K562 (cell line): ENCODE results near the gene YAE1. TPM values are rescaled to one million over a fixed set of nuclear protein-coding genes. Genes with fewer than 3 reads are reported as not detected.

ENCODE experiments used
- CBX8 ChIP-seq: fragments of 200-600 bp; sonication (generic); IDR thresholded peaks from 2 replicates; pipeline ENCODE4 v1.6.1; 2012; ENCODE audit warnings: borderline replicate concordance, mixed run types, low read depth, mild to moderate bottlenecking, moderate library complexity, mixed read lengths, low read length, control low read depth, inconsistent platforms; ENCODE audit not compliant: poor library complexity, severe bottlenecking; ENCODE audit errors: extremely low read depth
- E2F3 ChIP-seq: fragments of 250-450 bp; sonication (Bioruptor Pico); IDR thresholded peaks from 2 replicates; pipeline ENCODE4 v1.4.0; 2020; ENCODE audit warnings: mild to moderate bottlenecking
- MEF2A ChIP-seq: IDR thresholded peaks from 2 replicates; pipeline ENCODE4 v1.6.1; 2011; ENCODE audit warnings: low read depth, mild to moderate bottlenecking, low read length, moderate library complexity; ENCODE audit not compliant: control insufficient read depth
- NRF1 ChIP-seq, 2 experiments: fragments of 450-650 bp; IDR thresholded peaks in 1 of 2; conservative IDR thresholded peaks in 1 of 2; 2 replicates each; pipeline ENCODE4 v1.6.1; 2014; ENCODE audit warnings: mild to moderate bottlenecking in 2 of 2
- PKNOX1 ChIP-seq: fragments of 450-650 bp; IDR thresholded peaks from 2 replicates; pipeline ENCODE4 v1.6.1; 2016
- SIN3A ChIP-seq, 2 experiments: fragments of 150-350 bp in 1 of 2; IDR thresholded peaks; 2 replicates each; pipeline ENCODE4 v1.6.1; 2011 to 2016; ENCODE audit warnings: borderline replicate concordance in 2 of 2, low read depth in 2 of 2, low read length in 2 of 2, mild to moderate bottlenecking in 2 of 2, moderate library complexity in 2 of 2; ENCODE audit not compliant: control insufficient read depth in 1 of 2
- TAF15 ChIP-seq: fragments of 200-400 bp; formaldehyde crosslinking; IDR thresholded peaks from 2 replicates; pipeline ENCODE4 v1.6.1; 2017; ENCODE audit warnings: mild to moderate bottlenecking, low read depth, low read length, moderate library complexity
- TOE1 ChIP-seq, 2 experiments: fragments of 450-650 bp in 1 of 2; sonication (generic) in 1 of 2; formaldehyde crosslinking in 1 of 2; IDR thresholded peaks; 2 replicates each; pipeline versions ENCODE4 v1.7.1 to v1.8.0; 2016 to 2022; ENCODE audit warnings: borderline replicate concordance in 2 of 2, mild to moderate bottlenecking in 2 of 2, antibody characterized with exemption in 1 of 2, inconsistent platforms in 1 of 2, low read depth in 1 of 2, missing genetic modification reagents in 1 of 2, moderate library complexity in 1 of 2
- ZNF184 ChIP-seq: sonication (generic); formaldehyde crosslinking; IDR thresholded peaks from 2 replicates; pipeline ENCODE4 v1.5.0; 2020; ENCODE audit warnings: missing genetic modification reagents
- polyA plus RNA-seq, 8 experiments: library from polyadenylated mRNA; depleted of rRNA in 4 of 8; stranded (reverse) in 5 of 8; unstranded in 3 of 8; fragments of >200 nt; fragmentation: Nextera tagmentation in 2 of 8; fragmentation: Illumina TruSeq in 1 of 8; extraction: Ambion mirVana in 2 of 8; extraction: Trizol in 1 of 8; gene quantifications; 2 replicates each; pipeline versions ENCODE4 v1.2.1 to v1.2.3, GENCODE V29; 2011 to 2014; ENCODE audit warnings: inconsistent platforms in 1 of 8, missing spikeins in 1 of 8
- total RNA-seq, 7 experiments: library from RNA; depleted of rRNA in 6 of 7; stranded (reverse); fragments of >200 nt in 6 of 7; fragmentation: Illumina TruSeq in 2 of 7; extraction: Trizol in 2 of 7; gene quantifications; 2 replicates each; pipeline versions ENCODE4 v1.2.1 to v1.2.3, GENCODE V29; 2011 to 2021; ENCODE audit warnings: low replicate concordance in 1 of 7
- TF ChIP-seq, protein P1 (sequence below), 2 experiments: fragments of 450-650 bp in 1 of 2; sonication (generic) in 1 of 2; formaldehyde crosslinking in 1 of 2; IDR thresholded peaks; 2 replicates each; pipeline versions ENCODE4 v1.7.1 to v1.9.0; 2016 to 2022; ENCODE audit warnings: inconsistent platforms in 1 of 2, mild to moderate bottlenecking in 1 of 2, missing genetic modification reagents in 1 of 2
- TF ChIP-seq, protein P2 (sequence below): IDR thresholded peaks from 2 replicates; pipeline ENCODE4 v1.6.1; 2011; ENCODE audit not compliant: insufficient read length; ENCODE audit errors: extremely low read depth

Gene YAE1
- total and polyA plus RNA-seq, 9 of the 15 experiments (the other 6 are each of a cell fraction or from before 2014, with no cell fraction given): 15.2 to 63.4 (median 30.1) TPM

DNA sequence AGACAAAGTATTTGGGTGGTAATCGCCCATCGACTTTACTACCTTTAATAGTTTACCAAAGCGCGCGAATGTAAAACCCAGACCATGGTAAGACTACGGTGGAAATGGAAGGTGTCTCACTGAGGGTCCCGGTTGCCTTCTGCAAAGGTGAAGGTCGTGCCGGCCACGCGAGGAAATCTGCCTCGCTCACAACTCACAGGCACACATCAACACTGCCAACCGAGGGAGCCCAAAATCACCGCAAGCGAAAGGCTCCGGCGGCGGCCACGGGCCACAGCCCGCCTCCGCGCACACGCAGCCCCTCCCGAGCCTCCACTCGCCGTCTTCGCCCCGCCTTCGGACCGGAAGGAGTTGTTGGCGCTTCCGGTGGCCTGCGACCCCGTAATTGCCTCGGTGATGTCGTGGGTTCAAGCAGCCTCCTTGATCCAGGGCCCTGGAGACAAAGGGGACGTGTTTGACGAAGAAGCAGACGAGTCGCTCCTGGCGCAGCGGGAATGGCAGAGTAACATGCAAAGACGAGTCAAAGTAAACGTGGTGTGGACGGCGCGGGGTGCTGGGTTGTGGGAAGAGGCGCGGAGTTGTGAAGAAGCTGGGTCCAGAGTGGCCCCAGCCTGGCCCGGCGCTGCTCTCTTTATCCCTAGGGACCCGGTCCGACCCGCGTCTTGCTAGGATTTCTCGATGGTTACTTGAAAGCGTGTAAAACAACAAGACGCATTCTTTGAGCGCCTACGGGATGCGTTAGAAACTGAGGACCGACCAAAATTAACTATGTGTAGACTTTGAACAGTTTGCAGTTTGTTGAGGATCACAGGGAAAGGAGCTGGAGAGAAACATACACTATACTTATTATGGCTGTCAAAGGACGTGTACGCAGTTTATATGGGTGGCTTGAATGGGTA, at the start of gene YAE1 (continued):
- TF ChIP-seq, protein P1, sequence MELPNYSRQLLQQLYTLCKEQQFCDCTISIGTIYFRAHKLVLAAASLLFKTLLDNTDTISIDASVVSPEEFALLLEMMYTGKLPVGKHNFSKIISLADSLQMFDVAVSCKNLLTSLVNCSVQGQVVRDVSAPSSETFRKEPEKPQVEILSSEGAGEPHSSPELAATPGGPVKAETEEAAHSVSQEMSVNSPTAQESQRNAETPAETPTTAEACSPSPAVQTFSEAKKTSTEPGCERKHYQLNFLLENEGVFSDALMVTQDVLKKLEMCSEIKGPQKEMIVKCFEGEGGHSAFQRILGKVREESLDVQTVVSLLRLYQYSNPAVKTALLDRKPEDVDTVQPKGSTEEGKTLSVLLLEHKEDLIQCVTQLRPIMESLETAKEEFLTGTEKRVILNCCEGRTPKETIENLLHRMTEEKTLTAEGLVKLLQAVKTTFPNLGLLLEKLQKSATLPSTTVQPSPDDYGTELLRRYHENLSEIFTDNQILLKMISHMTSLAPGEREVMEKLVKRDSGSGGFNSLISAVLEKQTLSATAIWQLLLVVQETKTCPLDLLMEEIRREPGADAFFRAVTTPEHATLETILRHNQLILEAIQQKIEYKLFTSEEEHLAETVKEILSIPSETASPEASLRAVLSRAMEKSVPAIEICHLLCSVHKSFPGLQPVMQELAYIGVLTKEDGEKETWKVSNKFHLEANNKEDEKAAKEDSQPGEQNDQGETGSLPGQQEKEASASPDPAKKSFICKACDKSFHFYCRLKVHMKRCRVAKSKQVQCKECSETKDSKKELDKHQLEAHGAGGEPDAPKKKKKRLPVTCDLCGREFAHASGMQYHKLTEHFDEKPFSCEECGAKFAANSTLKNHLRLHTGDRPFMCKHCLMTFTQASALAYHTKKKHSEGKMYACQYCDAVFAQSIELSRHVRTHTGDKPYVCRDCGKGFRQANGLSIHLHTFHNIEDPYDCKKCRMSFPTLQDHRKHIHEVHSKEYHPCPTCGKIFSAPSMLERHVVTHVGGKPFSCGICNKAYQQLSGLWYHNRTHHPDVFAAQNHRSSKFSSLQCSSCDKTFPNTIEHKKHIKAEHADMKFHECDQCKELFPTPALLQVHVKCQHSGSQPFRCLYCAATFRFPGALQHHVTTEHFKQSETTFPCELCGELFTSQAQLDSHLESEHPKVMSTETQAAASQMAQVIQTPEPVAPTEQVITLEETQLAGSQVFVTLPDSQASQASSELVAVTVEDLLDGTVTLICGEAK (IDR thresholded peaks at IDR 0.05): peak; percentile 98
- TF ChIP-seq, protein P1 (CRISPR knock-in tag; IDR thresholded peaks at IDR 0.05): no peak
- TF ChIP-seq CBX8 (no peak), NRF1 (conservative IDR thresholded peaks at IDR 0.05 in 1 of 2, IDR thresholded peaks at IDR 0.05 in 1 of 2) (peak; percentile 83 to 86), TOE1 (IDR thresholded peaks at IDR 0.05; ENCODE audit: borderline replicate concordance) (peak; percentile 9; the same call in 1 of the 2 replicates), TOE1 (CRISPR knock-in tag; IDR thresholded peaks at IDR 0.05; ENCODE audit: borderline replicate concordance, low read depth) (no peak), SIN3A (IDR thresholded peaks at IDR 0.05; ENCODE audit: borderline replicate concordance in 2 of 2, control insufficient read depth in 1 of 2, low read depth in 2 of 2, low read length in 2 of 2) (peak in 1 of 2 experiments; percentile 56; a peak in 1 of 4 replicates), ZNF184 (no peak), TAF15 (no peak), PKNOX1 (peak; percentile 36; the same call in 1 of the 2 replicates), E2F3 (CRISPR knock-in tag) (peak; percentile 73; the same call in 1 of the 2 replicates), MEF2A (no peak)
- TF ChIP-seq, protein P2, sequence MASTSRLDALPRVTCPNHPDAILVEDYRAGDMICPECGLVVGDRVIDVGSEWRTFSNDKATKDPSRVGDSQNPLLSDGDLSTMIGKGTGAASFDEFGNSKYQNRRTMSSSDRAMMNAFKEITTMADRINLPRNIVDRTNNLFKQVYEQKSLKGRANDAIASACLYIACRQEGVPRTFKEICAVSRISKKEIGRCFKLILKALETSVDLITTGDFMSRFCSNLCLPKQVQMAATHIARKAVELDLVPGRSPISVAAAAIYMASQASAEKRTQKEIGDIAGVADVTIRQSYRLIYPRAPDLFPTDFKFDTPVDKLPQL: no peak
